Osteocyte (in vitro differentiated cells): ENCODE measurements around the gene FGF2. TPM values are rescaled to one million over a fixed set of nuclear protein-coding genes. Genes with fewer than 3 reads are reported as not detected.

Experiments
- DNase-seq: peaks from one replicate; pipeline ENCODE4 v3.0.0; 2021; ENCODE audit warnings: mixed read lengths; ENCODE audit not compliant: unreplicated experiment; ENCODE audit errors: extremely low spot score
- H3K27ac Mint-ChIP-seq: one replicate; pipeline ENCODE4 v1.8.0; 2021; ENCODE audit warnings: mild to moderate bottlenecking, mixed read lengths; ENCODE audit not compliant: unreplicated experiment
- H3K27me3 Mint-ChIP-seq: one replicate; pipeline ENCODE4 v1.8.0; 2021; ENCODE audit warnings: mixed read lengths; ENCODE audit not compliant: unreplicated experiment
- H3K36me3 Mint-ChIP-seq: one replicate; pipeline ENCODE4 v1.8.0; 2021; ENCODE audit warnings: mixed read lengths; ENCODE audit not compliant: unreplicated experiment
- H3K4me1 Mint-ChIP-seq: one replicate; pipeline ENCODE4 v1.8.0; 2021; ENCODE audit warnings: mixed read lengths; ENCODE audit not compliant: unreplicated experiment
- H3K4me3 Mint-ChIP-seq: one replicate; pipeline ENCODE4 v1.8.0; 2021; ENCODE audit warnings: mild to moderate bottlenecking, moderate library complexity, mixed read lengths; ENCODE audit not compliant: unreplicated experiment
- H3K9me3 Mint-ChIP-seq: one replicate; pipeline ENCODE4 v1.8.0; 2021; ENCODE audit warnings: mixed read lengths; ENCODE audit not compliant: unreplicated experiment
- CTCF ChIP-seq: fragments of 200-600 bp; sonication (generic); IDR thresholded peaks from 2 replicates; pipeline ENCODE4 v1.5.0; 2021; ENCODE audit warnings: antibody characterized with exemption, mild to moderate bottlenecking, moderate library complexity
- total RNA-seq: library from RNA; stranded (reverse); gene quantifications from 2 replicates; pipeline ENCODE4 v1.2.1, GENCODE V29; 2021

The FGF2 gene
- total RNA-seq, 1 donor from 2014 or later: 29.2 TPM

GRCh38 chr4:122822466-122822865, 4.2 kb upstream of the FGF2 start:
- H3K36me3 Mint-ChIP-seq: no peaks in the 10 kb centered on the region
- H3K27me3 Mint-ChIP-seq: no peaks in the 10 kb centered on the region
- no peak for TF ChIP-seq CTCF
- peaks cover 4% of the 10 kb centered on the region for H3K4me1 Mint-ChIP-seq
- H3K4me3 Mint-ChIP-seq: no peak overlapping the region
- no peak overlapping the region for H3K27ac Mint-ChIP-seq
- peaks cover 3% of the 10 kb centered on the region for H3K9me3 Mint-ChIP-seq
- DNase-seq: no peak

- Mint-ChIP-seq H3K27me3 (no peaks in the 10 kb centered on the region), H3K27ac (no peak overlapping the region), H3K36me3 (no peaks in the 10 kb centered on the region), H3K4me3 (no peak overlapping the region), H3K9me3 (peaks cover 3% of the 10 kb centered on the region), H3K4me1 (peaks cover 10% of the 10 kb centered on the region)
- no peak for TF ChIP-seq CTCF
- DNase-seq: no peak
Observed at GRCh38 chr4:122823476-122823875, 3.2 kb upstream of the FGF2 start.

- peak overlapping the region; percentile 18 for H3K4me3 Mint-ChIP-seq
- H3K36me3 Mint-ChIP-seq: no peaks in the 10 kb centered on the region
- no peaks in the 10 kb centered on the region for H3K27me3 Mint-ChIP-seq
- H3K27ac Mint-ChIP-seq: no peak overlapping the region
- DNase-seq: no peak
- peaks cover 3% of the 10 kb centered on the region for H3K9me3 Mint-ChIP-seq
- peaks cover 20% of the 10 kb centered on the region for H3K4me1 Mint-ChIP-seq
- TF ChIP-seq CTCF: no peak
Observed at GRCh38 chr4:122824616-122825015, 2.0 kb upstream of the FGF2 start.

GRCh38 chr4:122826079-122826527, 528 bp upstream of the FGF2 start:
- no peak for TF ChIP-seq CTCF
- Mint-ChIP-seq H3K27me3 (no peaks in the 10 kb centered on the region), H3K9me3 (peaks cover 3% of the 10 kb centered on the region), H3K27ac (peak overlapping the region; percentile 91), H3K36me3 (peaks cover 4% of the 10 kb centered on the region), H3K4me3 (peak overlapping the region; percentile 78), H3K4me1 (peaks cover 32% of the 10 kb centered on the region)
- no peak for DNase-seq

GRCh38 chr4:122827258-122827878, 737 bp downstream of the FGF2 start:
- peak; percentile 86 for DNase-seq
- peaks cover 3% of the 10 kb centered on the region for H3K9me3 Mint-ChIP-seq
- H3K36me3 Mint-ChIP-seq: peaks cover 8% of the 10 kb centered on the region
- no peak for TF ChIP-seq CTCF
- no peaks in the 10 kb centered on the region for H3K27me3 Mint-ChIP-seq
- H3K4me1 Mint-ChIP-seq: peaks cover 40% of the 10 kb centered on the region
- H3K4me3 Mint-ChIP-seq: peak overlapping the region; percentile 82
- H3K27ac Mint-ChIP-seq: peak overlapping the region; percentile 86
